Hepatocyte (in vitro differentiated cells): ENCODE results near the gene CARD14.

ENCODE experiments used
- CTCF ChIP-seq: fragments of 200-600 bp; sonication (generic); IDR thresholded peaks from 2 replicates; pipeline ENCODE4 v1.5.1; 2016; ENCODE audit warnings: antibody characterized with exemption, mild to moderate bottlenecking; ENCODE audit not compliant: poor library complexity
- EZH2 ChIP-seq: fragments of 200-600 bp; sonication (generic); IDR thresholded peaks from 2 replicates; pipeline ENCODE4 v1.6.1; 2016; ENCODE audit warnings: antibody characterized with exemption, mild to moderate bottlenecking, borderline replicate concordance

DNA sequence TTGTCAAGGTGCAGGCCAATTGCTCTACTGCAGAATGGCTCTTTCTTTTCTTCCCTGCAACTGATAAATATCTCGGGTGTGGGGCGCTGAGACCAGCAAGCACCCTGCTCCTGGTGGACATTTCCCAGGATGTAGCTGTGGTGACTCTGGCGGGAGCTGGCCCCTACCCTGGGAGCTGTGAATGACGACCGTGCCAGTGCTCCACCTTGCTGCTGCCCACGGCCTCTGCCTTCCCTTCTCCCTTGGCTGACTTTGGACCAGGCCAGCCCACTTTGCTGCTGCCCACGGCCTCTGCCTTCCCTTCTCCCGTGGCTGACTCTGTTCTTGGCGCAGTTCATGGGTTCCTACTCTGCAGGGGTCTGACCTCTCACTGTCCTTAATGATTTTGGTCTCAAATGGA lies 16.1 kb downstream of the CARD14 start:
- TF ChIP-seq CTCF = no peak
- no peak for TF ChIP-seq EZH2
